SU-DHL-6 (cell line): ENCODE measurements around the gene TMEM82.

ENCODE experiments used
- EZH2phosphoT487 ChIP-seq: fragments of 200-600 bp; sonication (generic), shearing (Covaris generic); conservative IDR thresholded peaks from 2 replicates; pipeline ENCODE4 v1.6.1; 2018; ENCODE audit warnings: mild to moderate bottlenecking, antibody characterized with exemption, low read length, moderate library complexity, mixed read lengths
- TF ChIP-seq, protein P1 (sequence below): fragments of 200-600 bp; sonication (generic); IDR thresholded peaks from one replicate; pipeline ENCODE4 v1.5.1; 2017; ENCODE audit warnings: antibody characterized with exemption, mild to moderate bottlenecking, low read length, moderate library complexity; ENCODE audit not compliant: insufficient read depth, poor library complexity, severe bottlenecking

DNA sequence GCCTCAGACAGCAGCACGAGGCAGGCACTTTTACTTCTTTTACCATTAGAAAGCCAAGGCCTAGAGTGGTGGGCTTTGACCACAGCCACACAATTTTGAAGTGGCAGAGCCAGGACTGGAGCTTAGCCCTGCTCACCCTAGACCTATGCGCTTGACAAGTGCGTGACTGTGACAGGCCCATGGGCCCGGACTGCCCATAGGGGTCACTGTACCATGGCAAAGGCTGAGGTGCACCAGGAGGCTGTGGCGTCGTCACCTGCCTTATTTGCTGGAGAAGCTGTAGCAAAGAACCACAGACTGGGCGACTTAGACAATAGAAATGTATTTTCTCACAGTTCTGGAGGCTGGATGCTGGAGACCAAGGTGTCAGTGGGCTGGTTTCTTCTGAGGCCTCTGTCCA lies 2.6 kb upstream of the TMEM82 start:
- TF ChIP-seq, protein P1, sequence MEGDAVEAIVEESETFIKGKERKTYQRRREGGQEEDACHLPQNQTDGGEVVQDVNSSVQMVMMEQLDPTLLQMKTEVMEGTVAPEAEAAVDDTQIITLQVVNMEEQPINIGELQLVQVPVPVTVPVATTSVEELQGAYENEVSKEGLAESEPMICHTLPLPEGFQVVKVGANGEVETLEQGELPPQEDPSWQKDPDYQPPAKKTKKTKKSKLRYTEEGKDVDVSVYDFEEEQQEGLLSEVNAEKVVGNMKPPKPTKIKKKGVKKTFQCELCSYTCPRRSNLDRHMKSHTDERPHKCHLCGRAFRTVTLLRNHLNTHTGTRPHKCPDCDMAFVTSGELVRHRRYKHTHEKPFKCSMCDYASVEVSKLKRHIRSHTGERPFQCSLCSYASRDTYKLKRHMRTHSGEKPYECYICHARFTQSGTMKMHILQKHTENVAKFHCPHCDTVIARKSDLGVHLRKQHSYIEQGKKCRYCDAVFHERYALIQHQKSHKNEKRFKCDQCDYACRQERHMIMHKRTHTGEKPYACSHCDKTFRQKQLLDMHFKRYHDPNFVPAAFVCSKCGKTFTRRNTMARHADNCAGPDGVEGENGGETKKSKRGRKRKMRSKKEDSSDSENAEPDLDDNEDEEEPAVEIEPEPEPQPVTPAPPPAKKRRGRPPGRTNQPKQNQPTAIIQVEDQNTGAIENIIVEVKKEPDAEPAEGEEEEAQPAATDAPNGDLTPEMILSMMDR, result no peak
- TF ChIP-seq EZH2phosphoT487, result no peak
